Urothelium cell line (cell line): ENCODE data around the gene ATP2A2.
A peak's percentile ranks its signal among the peaks of the same experiment; 100 is the strongest.

ENCODE experiments used
- DNase-seq: peaks from one replicate; pipeline ENCODE4 v3.0.0; 2011; ENCODE audit warnings: low spot score, mixed read lengths
- FAIRE-seq: peaks from 2 replicates; lab custom pipeline; 2011; peaks lifted over from hg19 to GRCh38; lab: Jason Lieb, UNC

ATP2A2 gene

DNA sequence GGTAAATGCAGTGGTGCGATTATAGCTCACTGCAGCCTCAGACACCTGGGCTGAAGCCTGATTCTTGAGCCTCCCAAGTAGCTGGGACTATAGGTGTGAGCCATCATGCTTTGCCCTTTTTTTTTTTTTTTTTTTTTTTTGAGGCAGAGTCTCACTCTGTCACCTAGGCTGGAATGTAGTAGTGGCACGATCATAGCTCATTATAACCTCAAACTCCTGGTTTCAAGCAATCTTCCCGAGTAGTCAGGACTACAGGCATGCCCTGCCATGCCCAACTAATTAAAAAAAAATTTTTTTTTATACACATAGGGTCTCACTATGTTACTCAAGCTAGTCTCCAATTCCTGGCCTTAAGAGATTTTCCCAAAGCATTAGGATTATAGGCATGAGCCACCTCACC is 6.9 kb downstream of the ATP2A2 start:
- DNase-seq (no peak), FAIRE-seq (no peak)

DNA sequence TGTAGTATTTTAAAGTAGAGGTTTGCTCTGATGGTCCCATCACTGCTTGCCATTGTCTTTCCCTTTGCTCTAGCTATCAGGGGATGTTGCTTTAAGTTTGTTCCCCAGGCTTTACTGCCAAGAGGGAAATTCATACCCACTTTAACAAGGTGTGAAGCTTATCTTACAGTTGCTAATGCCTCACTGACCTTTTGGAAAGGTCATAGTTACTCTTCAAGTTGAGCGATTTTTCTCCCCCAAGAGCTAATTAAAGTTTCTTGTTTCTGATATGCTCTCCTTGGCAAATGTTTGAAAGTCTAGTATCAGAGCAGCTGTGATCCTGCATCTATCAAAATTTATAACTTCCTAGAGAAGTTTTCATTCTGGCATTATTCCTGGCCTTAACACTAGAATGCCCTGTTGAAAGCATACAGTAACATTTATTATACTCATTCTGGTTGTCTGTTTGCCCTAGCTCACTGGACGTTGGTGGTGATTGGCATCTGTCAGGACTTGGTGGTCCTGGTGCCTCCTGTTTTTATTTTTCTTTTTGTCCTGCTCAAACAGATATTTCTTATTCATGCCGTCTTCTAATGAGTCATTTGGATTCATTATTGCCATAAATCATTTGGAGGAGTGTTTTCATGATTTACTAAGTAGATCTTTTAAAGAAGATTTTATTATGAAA is 8.1 kb downstream of the ATP2A2 start:
- DNase-seq (no peak), FAIRE-seq (no peak)

DNA sequence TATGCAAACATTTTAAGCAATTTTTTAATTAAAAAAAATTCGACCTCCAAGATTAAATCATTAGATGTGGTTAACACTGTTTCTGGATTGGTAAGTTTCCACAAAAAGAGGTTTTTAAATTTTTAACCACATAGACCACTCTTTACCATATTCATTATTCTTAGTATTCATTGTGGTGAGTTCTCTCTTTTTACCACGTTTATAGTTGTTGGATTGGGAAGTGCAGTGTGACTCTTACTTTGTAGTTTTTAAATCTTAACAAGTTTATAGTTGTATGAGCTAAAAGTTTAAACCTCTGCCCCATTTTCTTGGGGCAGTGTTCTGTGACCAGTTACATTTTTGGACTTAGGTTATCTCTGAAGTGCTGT is 8.6 kb downstream of the ATP2A2 start:
- no peak for FAIRE-seq
- DNase-seq = no peak

DNA sequence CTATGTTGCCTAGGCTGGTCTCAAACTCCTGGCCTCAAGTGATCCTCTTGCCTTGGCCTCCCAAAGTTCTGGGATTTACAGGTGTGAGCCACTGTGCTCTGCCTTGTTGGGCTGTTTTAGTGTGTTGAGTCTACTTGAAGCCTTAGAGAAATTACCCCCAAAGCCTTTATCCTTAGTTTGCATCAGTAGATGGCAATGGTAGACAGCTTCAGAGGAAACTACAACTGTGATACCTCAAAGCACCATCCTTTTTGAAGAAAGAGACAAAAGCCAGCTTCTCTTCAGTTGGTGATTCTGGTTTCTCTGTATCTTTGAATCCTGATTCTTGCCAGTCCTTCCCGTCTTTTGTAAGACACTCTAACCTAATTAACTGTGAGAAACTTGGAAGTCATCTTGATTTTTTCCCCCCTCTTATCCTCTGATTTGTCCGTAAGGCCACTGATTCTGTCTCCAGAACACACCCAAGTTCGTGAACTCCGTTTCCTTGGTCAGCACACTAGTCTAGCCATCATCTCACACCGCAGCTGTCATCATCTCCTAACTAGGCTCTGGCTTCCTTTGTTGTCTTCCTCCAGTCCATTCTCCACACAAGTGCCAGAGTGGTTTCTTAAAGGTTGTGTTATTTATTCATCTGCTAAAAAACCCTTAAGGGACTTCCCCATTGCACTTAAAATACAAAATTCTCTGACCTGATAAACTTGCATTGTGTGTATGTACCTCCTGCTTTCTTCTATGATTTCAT is 20.2 kb downstream of the ATP2A2 start:
- FAIRE-seq = no peak
- DNase-seq = no peak

DNA sequence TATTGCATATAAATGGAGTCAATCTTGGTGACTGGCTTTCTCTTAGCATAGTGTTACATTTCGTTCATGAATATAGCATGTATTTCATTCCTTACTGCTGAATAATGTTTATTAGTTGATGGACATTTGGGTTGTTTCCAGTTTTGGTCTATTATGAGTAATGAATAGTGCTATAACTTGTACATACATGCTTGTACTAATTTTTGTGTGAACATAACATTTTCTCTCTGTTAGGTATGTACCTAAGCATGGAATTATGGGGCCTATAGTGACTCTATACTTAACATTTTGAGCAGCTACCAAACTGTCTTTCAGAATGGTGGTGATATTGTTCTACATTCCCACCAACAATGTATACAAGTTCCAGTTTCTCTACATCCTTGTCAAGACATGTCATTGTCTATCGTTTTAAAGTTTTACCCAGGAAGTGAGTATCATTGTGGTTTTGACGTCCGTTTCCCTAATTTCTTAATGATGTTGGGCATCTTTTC is 23.1 kb downstream of the ATP2A2 start:
- DNase-seq = no peak
- FAIRE-seq = no peak

DNA sequence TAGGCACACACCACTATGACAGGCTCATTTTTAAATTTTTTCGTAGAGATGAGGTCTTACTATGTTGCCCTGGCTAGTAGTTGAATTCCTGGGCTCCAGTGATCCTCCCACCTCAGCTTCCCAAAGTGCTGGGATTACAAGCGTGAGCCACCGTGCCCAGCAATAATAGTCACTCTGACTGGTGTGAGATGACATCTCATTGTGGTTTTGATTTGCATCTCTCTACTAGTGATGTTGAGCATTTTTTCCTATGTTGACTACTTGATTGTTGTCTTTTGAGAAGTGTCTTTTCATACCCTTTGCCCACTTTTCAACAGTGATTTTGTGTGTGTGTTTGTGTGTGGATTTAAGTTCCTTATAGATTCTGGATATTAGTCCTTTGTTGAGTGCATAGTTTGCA is 26.3 kb downstream of the ATP2A2 start:
- FAIRE-seq = no peak
- DNase-seq = no peak

DNA sequence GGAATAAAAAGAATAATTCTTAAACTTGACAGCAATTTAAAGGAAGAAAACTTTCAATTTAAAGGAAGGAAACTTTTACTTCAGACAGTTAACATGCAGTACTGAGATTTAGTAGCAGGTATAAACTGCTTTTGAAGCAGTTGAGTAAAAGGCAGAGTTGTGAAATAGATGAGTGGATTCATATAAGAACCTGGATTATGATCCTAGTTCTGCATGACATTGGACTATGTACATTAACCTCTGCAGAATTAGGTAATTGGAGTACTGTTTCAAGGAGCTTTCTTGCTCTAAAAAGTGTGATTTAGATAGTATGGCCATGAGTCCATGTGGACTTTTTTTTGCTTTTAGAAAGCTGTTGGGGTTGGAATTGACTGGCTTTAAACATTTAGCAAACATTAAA is 29.7 kb downstream of the ATP2A2 start:
- no peak for FAIRE-seq
- DNase-seq = no peak

DNA sequence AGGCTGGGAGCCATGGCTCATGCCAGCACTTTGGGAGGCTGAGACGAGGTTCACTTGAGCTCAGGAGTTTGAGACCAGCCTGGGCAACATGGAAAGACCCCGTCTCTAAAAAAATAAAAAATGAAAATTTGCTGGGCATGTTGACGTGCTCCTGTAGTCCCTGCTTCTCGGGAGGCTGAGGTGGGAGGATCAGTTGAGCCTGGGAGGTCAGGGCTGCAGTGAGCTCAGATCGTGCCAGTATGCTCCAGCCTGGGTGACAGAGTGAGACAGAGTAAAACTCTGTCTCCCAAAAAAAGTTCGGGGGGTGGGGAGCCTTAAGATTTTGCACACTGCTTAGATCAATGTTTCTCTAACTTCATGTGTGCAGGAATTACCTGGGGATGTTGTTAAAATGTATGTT is 30.9 kb downstream of the ATP2A2 start:
- FAIRE-seq = no peak

DNA sequence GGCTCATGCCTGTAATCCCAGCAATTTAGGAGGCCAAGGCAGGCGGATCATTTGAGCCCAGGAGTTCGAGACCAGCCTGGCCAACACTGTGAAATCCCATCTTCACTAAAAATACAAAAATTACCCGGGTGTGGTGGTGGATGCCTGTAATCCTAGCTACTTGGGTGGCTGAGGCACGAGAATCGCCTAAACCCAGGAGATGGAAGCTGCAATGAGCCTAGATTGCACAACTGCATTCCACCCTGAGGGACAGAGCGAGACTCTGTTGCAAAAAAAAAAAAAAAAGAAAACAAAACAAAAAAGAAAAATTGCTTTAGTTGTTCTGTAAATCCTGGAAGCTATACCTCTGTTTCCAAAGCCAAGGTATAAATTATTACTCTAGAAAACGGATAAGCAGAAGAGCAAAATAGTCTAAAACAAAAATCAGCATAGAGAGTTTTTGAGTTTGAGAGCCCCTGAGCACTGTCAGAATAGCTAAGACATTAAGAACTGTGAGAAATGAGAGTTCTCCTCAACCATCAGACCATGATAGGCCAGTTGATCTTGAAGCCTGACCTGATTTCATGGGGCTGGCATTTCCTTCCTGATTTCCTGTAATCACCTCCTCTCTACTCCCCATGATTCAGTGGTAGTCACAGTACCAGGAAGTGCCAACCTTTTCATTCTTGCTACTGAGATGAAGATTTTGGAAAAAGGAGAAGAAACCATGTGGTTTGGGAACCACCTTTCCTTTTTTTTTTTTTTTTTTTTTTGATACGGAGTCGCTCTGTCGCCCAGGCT is 31.7 kb downstream of the ATP2A2 start:
- DNase-seq (peak; percentile 4), FAIRE-seq (no peak)

More for the DNA sequence above, 30.9 kb downstream of the ATP2A2 start:
- DNase-seq = no peak

DNA sequence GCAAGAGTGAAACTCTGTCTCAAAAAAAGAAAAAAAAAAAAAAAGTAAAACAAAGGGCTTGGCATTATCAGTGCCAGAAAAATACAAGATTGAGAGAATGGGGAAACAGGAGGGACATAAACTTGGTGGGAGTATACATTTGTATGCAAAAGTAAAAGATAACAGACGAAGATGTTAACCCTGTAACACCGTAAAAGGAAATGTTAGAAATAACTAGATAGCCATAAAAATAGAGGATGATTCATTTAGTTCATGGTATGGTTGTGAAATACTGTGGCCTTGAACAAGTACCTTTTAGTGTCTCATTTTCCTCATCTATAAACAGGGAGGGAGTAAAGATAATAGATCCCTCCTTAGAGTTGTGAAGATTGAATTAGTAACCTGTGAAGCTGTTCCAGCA is 33.3 kb downstream of the ATP2A2 start:
- no peak for FAIRE-seq
- no peak for DNase-seq

DNA sequence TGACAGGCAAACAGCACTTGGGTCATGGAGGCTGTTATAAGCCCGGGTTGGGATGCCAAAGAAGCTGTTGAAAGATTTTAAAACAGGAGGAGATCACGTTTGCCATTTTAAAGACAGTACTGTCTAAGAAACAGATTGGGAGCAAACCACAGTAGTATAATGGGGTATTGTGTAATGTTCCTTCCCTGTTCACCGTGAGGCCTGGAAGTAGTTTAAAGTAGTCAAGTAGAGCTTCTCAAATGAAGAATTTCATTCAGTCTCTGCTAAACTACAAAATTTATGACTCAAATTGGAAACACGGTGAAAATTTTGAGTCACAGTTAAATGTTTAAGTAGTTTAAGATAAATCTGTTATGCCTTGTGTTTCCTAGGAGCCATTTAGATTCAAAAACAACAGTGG is 35.8 kb downstream of the ATP2A2 start:
- no peak for DNase-seq
- FAIRE-seq = no peak

DNA sequence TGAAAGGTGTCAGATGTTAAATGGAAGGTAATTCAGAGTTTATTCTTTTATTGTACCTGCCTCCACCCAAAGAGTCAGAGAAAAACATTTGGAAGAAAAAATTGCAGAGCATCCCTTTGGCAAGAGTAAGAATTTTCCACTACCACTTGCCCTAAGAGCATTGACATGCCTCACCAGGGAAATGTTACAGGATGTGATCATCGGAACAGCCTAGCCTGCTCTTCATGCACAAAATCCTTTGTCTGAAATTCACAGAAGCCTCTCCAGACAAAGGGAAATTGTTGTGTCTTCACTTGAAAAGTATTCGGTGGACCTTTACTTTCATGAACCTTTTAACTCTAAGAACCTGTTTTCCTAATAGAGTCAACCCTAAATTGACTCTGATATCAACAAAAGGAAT is 36.9 kb downstream of the ATP2A2 start:
- DNase-seq (no peak), FAIRE-seq (no peak)

DNA sequence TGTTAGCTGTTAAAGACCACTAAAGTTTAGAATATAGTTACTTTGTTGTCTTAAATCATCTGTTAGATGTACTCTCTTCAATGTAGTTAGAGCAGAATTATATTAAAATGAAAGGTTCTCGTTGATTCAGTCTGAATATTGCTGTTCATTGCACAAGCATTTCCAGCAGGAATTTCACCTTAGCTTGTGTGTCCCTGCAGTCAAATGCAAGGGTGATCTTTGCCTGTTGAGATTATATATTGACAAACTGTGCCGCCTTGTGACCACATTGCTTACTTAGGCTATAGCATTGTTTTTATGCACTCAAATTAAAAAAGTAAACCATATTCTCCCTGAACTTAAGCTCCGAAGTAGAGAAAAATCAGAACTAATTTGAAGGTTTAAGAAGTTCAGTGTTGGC is 39.5 kb downstream of the ATP2A2 start:
- DNase-seq = no peak

DNA sequence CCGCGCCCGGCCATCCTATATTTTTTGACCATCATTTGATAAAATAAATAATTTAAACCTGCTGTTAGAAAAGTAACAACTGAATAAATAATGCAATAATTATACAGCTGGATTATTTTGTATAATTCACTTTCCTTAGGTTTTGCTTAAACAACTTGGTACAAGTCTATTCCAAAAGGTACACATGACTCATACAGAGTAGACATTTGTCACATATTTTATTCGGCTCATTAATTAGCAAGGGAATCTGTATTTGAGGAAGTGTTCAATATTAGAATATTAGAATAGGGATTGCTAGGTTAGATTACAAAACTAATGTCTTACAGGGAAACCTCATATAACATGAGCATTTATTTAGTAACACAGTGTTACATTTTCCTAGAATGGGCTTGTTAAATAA is 48.7 kb downstream of the ATP2A2 start:
- FAIRE-seq (no peak), DNase-seq (no peak)

More for the DNA sequence above, 39.5 kb downstream of the ATP2A2 start:
- no peak for FAIRE-seq

DNA sequence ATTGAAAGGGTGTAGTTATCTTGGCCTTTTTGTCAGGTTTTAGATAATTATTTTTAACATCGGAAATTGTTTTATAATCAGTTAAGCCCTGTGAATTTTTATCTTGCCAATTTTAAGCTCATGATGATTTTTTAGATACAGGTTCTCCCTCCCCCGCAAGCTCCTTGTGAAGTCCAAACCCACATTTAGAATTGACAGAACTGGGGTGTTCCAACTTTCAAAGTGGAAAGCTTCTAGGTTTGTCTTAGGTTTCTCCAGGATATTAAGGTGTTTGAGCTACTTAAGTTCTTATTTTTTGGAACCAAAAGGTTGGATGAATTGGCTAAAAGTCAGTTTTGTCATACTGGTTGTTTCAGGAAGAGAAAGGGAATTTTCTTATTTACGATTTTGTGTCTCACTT is 49.1 kb downstream of the ATP2A2 start:
- no peak for DNase-seq
- FAIRE-seq = no peak

DNA sequence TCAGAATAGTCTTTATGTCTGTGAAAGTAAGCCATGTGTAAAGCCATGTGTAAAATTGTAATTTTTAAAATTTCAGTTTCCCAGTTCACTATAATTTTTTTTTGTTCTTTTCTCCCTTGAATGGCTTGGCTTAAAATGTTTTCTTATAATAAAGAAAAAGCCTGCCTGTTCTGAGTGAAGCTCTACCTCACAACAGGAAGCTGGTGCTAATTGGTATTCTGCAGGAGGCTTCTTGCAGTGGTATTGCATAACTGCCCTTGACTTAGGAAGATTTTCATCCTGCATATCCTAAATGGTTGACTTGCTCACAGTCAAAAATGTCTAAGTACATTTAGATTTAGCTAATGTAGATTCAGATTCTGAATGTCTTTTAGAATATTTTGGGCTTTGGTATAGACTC is 49.5 kb downstream of the ATP2A2 start:
- DNase-seq (no peak), FAIRE-seq (no peak)

DNA sequence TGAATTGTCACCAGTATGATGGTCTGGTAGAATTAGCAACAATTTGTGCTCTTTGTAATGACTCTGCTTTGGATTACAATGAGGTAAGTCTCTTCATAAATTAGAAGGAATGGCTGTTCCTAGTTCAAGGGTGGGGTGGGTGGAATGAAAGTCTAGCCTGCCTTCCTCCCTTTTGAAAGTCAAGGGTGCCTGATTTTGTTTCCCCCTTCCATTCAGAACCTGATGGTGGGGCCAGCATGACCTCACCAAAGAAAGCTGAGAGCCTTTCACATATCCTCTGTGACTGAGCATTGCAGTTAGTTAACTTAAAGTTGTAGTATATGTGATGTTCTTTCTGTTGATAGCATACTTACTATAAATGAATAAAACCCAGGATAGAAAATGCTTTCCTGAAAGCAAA is 52.2 kb downstream of the ATP2A2 start:
- FAIRE-seq (no peak), DNase-seq (no peak)

DNA sequence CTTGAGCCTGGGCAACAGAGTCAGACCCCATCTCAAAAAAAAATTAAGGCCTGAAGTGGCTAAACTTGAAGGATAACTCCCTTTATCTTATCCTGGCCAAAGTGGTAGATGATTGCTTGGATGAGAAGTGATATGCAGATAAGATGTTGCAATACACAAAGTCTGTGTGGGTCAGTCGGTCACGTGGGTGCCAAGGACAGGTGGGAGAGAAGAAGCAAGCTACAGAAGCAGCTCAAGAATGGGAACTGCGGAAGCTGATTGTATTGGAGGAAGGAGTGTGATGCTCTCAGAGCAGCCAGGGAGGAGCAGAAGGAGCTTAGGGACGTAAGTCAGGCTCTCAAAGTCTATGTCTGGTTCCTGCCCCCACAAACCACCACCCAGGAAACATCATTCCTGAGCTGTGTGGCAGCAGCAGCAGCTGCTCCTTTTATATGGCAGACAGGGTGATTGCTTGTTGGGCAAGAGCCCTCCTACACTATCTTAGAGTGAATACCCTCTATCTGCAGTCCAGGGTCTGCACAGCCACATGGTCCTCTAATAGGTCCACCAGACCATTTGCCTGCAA is 54.5 kb downstream of the ATP2A2 start:
- FAIRE-seq (no peak), DNase-seq (no peak)

DNA sequence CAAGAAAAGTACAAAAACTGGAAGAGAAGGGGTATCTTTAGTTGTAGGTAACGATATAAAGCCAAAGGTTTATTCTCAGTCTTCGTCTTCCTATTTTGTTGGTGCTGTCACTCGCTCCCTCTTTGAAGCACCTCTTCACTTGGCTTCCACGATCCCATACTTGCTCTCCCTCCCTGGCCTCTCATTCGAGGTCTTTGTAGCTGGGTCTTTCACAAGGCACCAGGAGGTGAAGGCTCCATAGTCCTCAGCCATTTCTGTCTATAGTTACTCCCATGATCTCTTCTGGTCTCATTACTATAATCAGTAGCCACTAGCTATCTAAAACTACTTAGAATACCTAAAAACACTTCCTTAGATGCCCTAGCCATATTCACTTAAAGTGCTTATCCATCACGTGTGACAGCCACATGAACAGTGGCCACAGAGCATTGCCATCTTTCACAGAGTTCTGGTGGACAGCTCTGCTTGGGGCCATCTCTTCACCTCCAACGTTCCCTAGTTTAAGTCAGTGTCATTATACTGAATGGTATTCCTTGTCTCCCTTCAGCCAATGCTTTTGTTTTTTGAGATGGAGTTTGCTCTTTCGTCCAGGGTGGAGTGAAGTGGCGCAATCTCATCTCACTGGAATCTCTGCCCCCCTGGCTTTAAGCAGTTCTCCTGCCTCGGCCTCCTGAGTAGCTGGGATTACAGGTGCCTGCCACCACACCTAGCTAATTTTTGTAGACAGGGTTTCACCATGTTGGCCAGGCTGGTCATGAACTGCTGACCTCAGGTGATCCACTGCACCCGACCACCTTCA is 57.1 kb downstream of the ATP2A2 start:
- no peak for FAIRE-seq

DNA sequence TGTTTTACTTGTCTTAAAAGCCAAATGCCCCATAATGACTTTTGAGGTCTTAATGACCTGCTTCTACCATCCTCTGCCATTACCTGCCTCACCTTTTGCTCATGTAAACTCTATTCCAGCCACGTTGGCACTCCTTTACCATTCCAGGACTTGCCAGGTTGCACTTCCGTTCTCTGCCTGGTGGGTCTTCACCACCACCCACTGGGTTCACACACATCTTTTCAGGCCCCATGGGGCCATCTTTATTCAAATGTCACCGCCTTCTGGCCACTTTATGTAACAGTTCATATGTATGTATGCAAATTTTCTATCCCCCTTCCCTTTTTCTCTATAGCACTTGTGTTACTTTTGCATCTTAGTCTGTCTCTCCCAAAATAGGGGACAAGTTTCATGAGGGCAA is 57.7 kb downstream of the ATP2A2 start:
- DNase-seq (no peak), FAIRE-seq (no peak)

More for the DNA sequence above, 57.1 kb downstream of the ATP2A2 start:
- DNase-seq = no peak
